ENCODE results near the gene U2AF1. TPM values are rescaled to one million over a fixed set of nuclear protein-coding genes. Genes with fewer than 3 reads are reported as not detected.
"Not testable (repeated sequence)": the region's sequence is repeated elsewhere in the genome, so short reads cannot be mapped to it uniquely, and the experiment has no call there.

Gene U2AF1
- total RNA-seq, 1 experiment from 2014 or later = 51.9 TPM

DNA sequence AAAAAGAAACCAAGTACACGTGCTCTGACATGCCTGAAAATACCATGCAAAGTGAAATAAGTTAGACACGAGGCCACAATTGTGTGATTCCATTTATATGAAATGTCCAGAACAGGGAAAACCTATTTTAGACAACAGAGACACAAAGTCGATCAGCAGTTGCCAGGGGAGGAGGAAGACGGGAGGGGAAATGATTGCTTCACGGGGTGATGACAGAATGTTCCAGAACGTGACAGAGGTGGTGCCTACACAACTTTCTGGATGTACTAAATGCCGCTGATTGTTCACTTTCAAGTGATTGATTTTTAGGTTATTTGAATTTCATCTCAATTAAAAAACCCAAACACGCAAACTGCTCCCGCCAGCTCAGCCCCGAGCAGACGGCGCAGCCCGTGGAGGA is 54.3 kb downstream of the U2AF1 start:
- no CpG with 5 or more reads among the region's 13 CpGs for WGBS (ENCODE audit: extremely low coverage, insufficient read length, low lambda C conversion rate)
- H3K9me3 Mint-ChIP-seq; H3K56ac ChIP-seq (ENCODE audit: insufficient read length, low read depth, low read length); H3K23me2 ChIP-seq (ENCODE audit: insufficient read length, low read depth, low read length, poor library complexity, severe bottlenecking); H3K27me3 Mint-ChIP-seq (ENCODE audit: low read depth); H3K4me3 Mint-ChIP-seq; H2BK120ac ChIP-seq (ENCODE audit: low read depth, low read length, poor library complexity, severe bottlenecking); H3K4me1 ChIP-seq (ENCODE audit: insufficient read depth, low read length); H2BK5ac ChIP-seq (ENCODE audit: insufficient read length, low read length); H2AK5ac ChIP-seq (ENCODE audit: insufficient read length, low read length); H3K27me3 ChIP-seq (ENCODE audit: insufficient read depth, low read length); H3K36me3 Mint-ChIP-seq (ENCODE audit: insufficient read depth in 1 of 3, low read depth in 3 of 3); H2AFZ ChIP-seq (ENCODE audit: low read length); H4K91ac ChIP-seq (ENCODE audit: insufficient read length, low read depth, low read length); H3T11ph ChIP-seq (ENCODE audit: low read length); H2BK15ac ChIP-seq (ENCODE audit: low read depth, low read length); H3K4me1 Mint-ChIP-seq; H4K8ac ChIP-seq (replicated peaks; ENCODE audit: insufficient read length, low read depth, low read length); H4K20me1 ChIP-seq (ENCODE audit: control insufficient read depth, insufficient read depth, insufficient read length); H3K18ac ChIP-seq (ENCODE audit: insufficient read length, low read depth, low read length); H3K9ac ChIP-seq (ENCODE audit: extremely low read depth, insufficient read length, low read length); H2BK20ac ChIP-seq (ENCODE audit: low read depth, low read length, poor library complexity, severe bottlenecking); H3K4ac ChIP-seq (ENCODE audit: low read depth, low read length); H3K14ac ChIP-seq (ENCODE audit: insufficient read depth, low read length); DNase-seq; H3K27ac Mint-ChIP-seq; H4K5ac ChIP-seq (ENCODE audit: insufficient read length, low read depth, low read length); H3K27ac ChIP-seq (ENCODE audit: insufficient read length, low read depth, low read length); H2BK12ac ChIP-seq (ENCODE audit: insufficient read length, low read depth, low read length); H3K79me2 ChIP-seq (ENCODE audit: insufficient read depth, low read length); H3K23ac ChIP-seq (ENCODE audit: insufficient read length, low read depth, low read length); H3K9me3 ChIP-seq (ENCODE audit: control insufficient read depth, low read depth, low read length); H3K4me2 ChIP-seq (ENCODE audit: insufficient read depth, insufficient read length, low read length); H3K79me1 ChIP-seq (ENCODE audit: insufficient read depth, low read depth, low read length, poor library complexity, severe bottlenecking): not testable (repeated sequence)

DNA sequence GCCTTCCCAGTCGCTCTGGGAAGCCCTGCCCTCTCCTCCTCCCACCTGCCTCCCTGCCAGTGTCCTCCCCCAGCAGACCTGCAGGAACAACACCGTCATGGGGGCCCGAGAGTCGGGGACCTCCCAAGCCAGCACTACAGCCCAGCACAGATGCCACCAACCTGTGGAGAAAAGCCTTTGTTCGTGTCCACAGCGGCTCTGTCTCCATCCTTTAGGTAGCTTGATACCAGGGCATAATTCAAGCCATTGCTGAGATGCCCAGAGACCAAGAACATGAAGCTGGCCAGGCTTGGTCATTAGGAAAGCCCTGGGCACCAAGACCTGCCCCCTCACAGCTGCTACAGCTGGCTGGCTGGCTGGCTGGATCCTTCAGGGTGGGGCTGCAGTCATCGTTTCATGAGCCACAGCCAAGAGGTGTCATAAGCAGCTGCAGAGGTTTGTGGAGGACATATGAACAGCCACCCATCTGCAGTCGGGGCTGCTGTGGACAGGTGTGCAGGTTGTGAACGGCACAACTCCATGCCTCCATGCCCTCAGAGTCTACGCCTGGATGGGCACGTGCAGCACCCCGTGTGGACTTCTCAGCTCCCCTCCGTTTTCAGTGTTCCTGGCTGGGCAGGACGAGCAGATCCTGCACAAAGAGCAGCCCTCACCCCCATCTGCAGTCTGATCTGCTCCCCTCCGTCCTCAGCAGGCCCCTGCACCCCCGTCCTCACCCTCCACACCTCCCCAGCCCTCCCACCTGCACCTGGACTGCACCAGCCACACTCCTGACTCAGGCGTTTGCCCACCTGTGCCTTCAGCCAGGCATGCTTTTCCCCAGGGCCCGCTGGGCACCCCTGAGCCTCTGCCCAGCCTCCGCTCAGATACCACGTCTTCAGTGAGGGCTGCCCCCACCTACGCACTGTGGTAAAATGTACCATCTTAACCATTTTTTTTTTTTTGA is 61.2 kb downstream of the U2AF1 start:
- H3K23me2 ChIP-seq (ENCODE audit: insufficient read length, low read depth, low read length, poor library complexity, severe bottlenecking); H3K79me1 ChIP-seq (ENCODE audit: insufficient read depth, low read depth, low read length, poor library complexity, severe bottlenecking); H3K4me1 Mint-ChIP-seq; H2BK12ac ChIP-seq (ENCODE audit: insufficient read length, low read depth, low read length); H3K4me2 ChIP-seq (ENCODE audit: insufficient read depth, insufficient read length, low read length); H2BK5ac ChIP-seq (ENCODE audit: insufficient read length, low read length); H3K14ac ChIP-seq (ENCODE audit: insufficient read depth, low read length); H3K9ac ChIP-seq (ENCODE audit: extremely low read depth, insufficient read length, low read length); H3K23ac ChIP-seq (ENCODE audit: insufficient read length, low read depth, low read length); H4K8ac ChIP-seq (replicated peaks; ENCODE audit: insufficient read length, low read depth, low read length); H3K9me3 ChIP-seq (ENCODE audit: control insufficient read depth, low read depth, low read length); H2BK120ac ChIP-seq (ENCODE audit: low read depth, low read length, poor library complexity, severe bottlenecking); H3K56ac ChIP-seq (ENCODE audit: insufficient read length, low read depth, low read length); H3K27ac Mint-ChIP-seq; H4K5ac ChIP-seq (ENCODE audit: insufficient read length, low read depth, low read length); H2BK15ac ChIP-seq (ENCODE audit: low read depth, low read length); H2BK20ac ChIP-seq (ENCODE audit: low read depth, low read length, poor library complexity, severe bottlenecking); H3K9me3 Mint-ChIP-seq; H3K79me2 ChIP-seq (ENCODE audit: insufficient read depth, low read length); H3K4ac ChIP-seq (ENCODE audit: low read depth, low read length); H3K27me3 ChIP-seq (ENCODE audit: insufficient read depth, low read length); H3K4me3 Mint-ChIP-seq; H3T11ph ChIP-seq (ENCODE audit: low read length); H4K20me1 ChIP-seq (ENCODE audit: control insufficient read depth, insufficient read depth, insufficient read length); H3K27me3 Mint-ChIP-seq (ENCODE audit: low read depth); H2AFZ ChIP-seq (ENCODE audit: low read length); H3K18ac ChIP-seq (ENCODE audit: insufficient read length, low read depth, low read length); DNase-seq; H2AK5ac ChIP-seq (ENCODE audit: insufficient read length, low read length); H4K91ac ChIP-seq (ENCODE audit: insufficient read length, low read depth, low read length); H3K4me1 ChIP-seq (ENCODE audit: insufficient read depth, low read length); H3K27ac ChIP-seq (ENCODE audit: insufficient read length, low read depth, low read length); H3K36me3 Mint-ChIP-seq (ENCODE audit: insufficient read depth in 1 of 3, low read depth in 3 of 3): not testable (repeated sequence)
- no CpG with 5 or more reads among the region's 21 CpGs for WGBS (ENCODE audit: extremely low coverage, insufficient read length, low lambda C conversion rate)
